M059J (cell line): ENCODE results near the gene APPL2. TPM values are rescaled to one million over a fixed set of nuclear protein-coding genes. Genes with fewer than 3 reads are reported as not detected.

Experiments
- total RNA-seq: library from RNA; depleted of rRNA; stranded (reverse); fragments of >200 nt; shearing (Covaris generic); gene quantifications from 2 replicates; pipeline ENCODE4 v1.2.3, GENCODE V29; 2014; rRNA removed

Gene APPL2
- total RNA-seq, 1 experiment from 2014 or later = 41.3 TPM

Other genes with a start within 250 kb of the APPL2 start
- gene NOPCHAP1, start 249.9 kb downstream of the APPL2 start, total RNA-seq = 6.4 and 11.6 TPM in 2 replicates
- 0.27 and 1.4 TPM in 2 replicates for gene ALDH1L2, start 151.7 kb downstream of the APPL2 start, total RNA-seq
- gene WASHC4, start 128.4 kb downstream of the APPL2 start, total RNA-seq = 37.5 and 51.9 TPM in 2 replicates
- 555 and 669 TPM in 2 replicates for gene C12orf75, start 94.5 kb upstream of the APPL2 start, total RNA-seq